ENCODE measurements around the gene NDP. TPM values are rescaled to one million over a fixed set of nuclear protein-coding genes. Genes with fewer than 3 reads are reported as not detected.

NDP gene
- total RNA-seq, 1 experiment from 2014 or later, result not detected

Other genes with a start within 250 kb of the NDP start
- not detected in 2 replicates for gene MAOB, start 90.9 kb downstream of the NDP start, total RNA-seq (2014; rRNA removed; shearing (Covaris generic))